MM.1S (cell line): Measurements from ENCODE around the gene SCRT2.

ENCODE experiments used
- CTCF ChIP-seq: fragments of 300-600 bp; sonication (generic); IDR thresholded peaks from 2 replicates; pipeline ENCODE4 v1.5.1; 2016; ENCODE audit warnings: antibody characterized with exemption, low read length, mixed read lengths
- EZH2 ChIP-seq: fragments of 300-600 bp; sonication (generic); optimal IDR thresholded peaks from 2 replicates; pipeline ENCODE3; 2017; ENCODE audit warnings: low read depth, mild to moderate bottlenecking, antibody characterized with exemption, low read length, mixed read lengths

DNA sequence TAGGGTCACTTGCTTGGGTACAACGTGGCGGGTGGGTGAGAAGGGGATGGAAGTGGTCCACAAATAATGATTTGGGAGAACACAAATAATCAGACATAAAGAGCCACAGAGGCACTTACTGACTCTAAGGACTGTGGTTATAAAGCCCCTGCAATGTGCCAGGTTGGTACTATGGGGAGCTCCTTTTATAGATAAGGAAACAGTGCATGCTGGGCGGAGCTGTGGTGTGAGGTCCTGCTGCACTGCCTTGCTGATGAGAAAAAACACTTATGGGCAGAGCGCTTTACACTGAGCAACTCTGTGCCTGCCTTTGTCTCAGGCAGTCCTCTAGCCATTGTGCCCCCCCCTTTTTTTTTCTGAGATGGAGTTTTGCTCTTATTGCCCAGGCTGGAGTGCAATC is 29.1 kb upstream of the SCRT2 start:
- no peak for TF ChIP-seq EZH2
- TF ChIP-seq CTCF, result no peak
